Muscle of back (tissue), 10 donors: ENCODE measurements around the gene PPP6R3. TPM values are rescaled to one million over a fixed set of nuclear protein-coding genes. Genes with fewer than 3 reads are reported as not detected.

Experiments used
- polyA plus RNA-seq, 10 donors: library from polyadenylated mRNA; unstranded; fragments of 120-200 nt; gene quantifications; one replicate each; pipeline ENCODE4 v1.2.1, GENCODE V29; 2013; ENCODE audit not compliant: insufficient read length in 10 of 10

Gene PPP6R3
- polyA plus RNA-seq, 10 donors: 42.0 to 75.3 (median 56.0) TPM

Other genes starting within 250 kb of the PPP6R3 start
- gene KMT5B, start 247.5 kb upstream of the PPP6R3 start, polyA plus RNA-seq: 10 to 100 TPM; 30.1 to 52.8 (median 44.7) TPM
- 10 to 100 TPM; 22.9 to 38.8 (median 28.6) TPM for gene C11orf24, start 188.8 kb upstream of the PPP6R3 start, polyA plus RNA-seq
- 10 to 100 TPM; 38.0 to 66.2 (median 46.8) TPM for gene LRP5, start 148.2 kb upstream of the PPP6R3 start, polyA plus RNA-seq
- gene GAL, start 223.8 kb downstream of the PPP6R3 start, polyA plus RNA-seq: 1 to 10 TPM in 1 of 10 donors, under 1 TPM in 6, not detected in 3; 0.36 to 1.3 (median 0.51) TPM